GM23338 (cell line): ENCODE data around the gene IQSEC3. TPM values are rescaled to one million over a fixed set of nuclear protein-coding genes. Genes with fewer than 3 reads are reported as not detected.

Experiments
- ATAC-seq: fragments of 200-7000 bp; cut with Tn5 transposase; 3 replicates; pipeline ENCODE4 v1.9.1; 2020
- DNase-seq: peaks from one replicate; pipeline ENCODE4 v3.0.0-alpha.2; 2015; ENCODE audit warnings: low spot score
- H2AFZ ChIP-seq: fragments of 200-600 bp; sonication (generic); 2 replicates; pipeline ENCODE4 v1.8.0; 2016; ENCODE audit warnings: antibody characterized with exemption, mild to moderate bottlenecking, moderate library complexity
- H3F3A ChIP-seq: fragments of 200-600 bp; sonication (generic); replicated peaks from 2 replicates; pipeline ENCODE4 v1.8.0; 2017; ENCODE audit warnings: antibody characterized with exemption, mixed run types, low read depth
- H3K27ac ChIP-seq: fragments of 200-600 bp; sonication (generic); 2 replicates; pipeline ENCODE4 v1.6.1; 2016; ENCODE audit warnings: low read depth
- H3K27me3 ChIP-seq: fragments of 200-600 bp; sonication (generic); 2 replicates; pipeline ENCODE4 v1.8.0; 2016; ENCODE audit warnings: mild to moderate bottlenecking, mixed run types, moderate library complexity; ENCODE audit not compliant: insufficient read depth
- H3K36me3 ChIP-seq: fragments of 200-600 bp; sonication (generic); 2 replicates; pipeline ENCODE4 v1.8.0; 2016; ENCODE audit warnings: mild to moderate bottlenecking; ENCODE audit not compliant: insufficient read depth
- H3K4me1 ChIP-seq: fragments of 200-600 bp; sonication (generic); 2 replicates; pipeline ENCODE4 v1.8.0; 2016; ENCODE audit warnings: mild to moderate bottlenecking, moderate library complexity; ENCODE audit not compliant: insufficient read depth
- H3K4me2 ChIP-seq: fragments of 200-600 bp; sonication (generic); 2 replicates; pipeline ENCODE4 v1.7.1; 2017; ENCODE audit warnings: mixed run types
- H3K4me3 ChIP-seq: fragments of 200-600 bp; sonication (generic); 2 replicates; pipeline ENCODE4 v1.6.1; 2016; ENCODE audit warnings: mixed run types
- H3K79me2 ChIP-seq: fragments of 200-600 bp; sonication (generic); replicated peaks from 2 replicates; pipeline ENCODE4 v1.8.0; 2017; ENCODE audit warnings: mild to moderate bottlenecking; ENCODE audit not compliant: insufficient read depth
- H3K9me2 ChIP-seq: fragments of 200-600 bp; sonication (generic); 2 replicates; pipeline ENCODE4 v1.8.0; 2017; ENCODE audit not compliant: insufficient read depth
- H4K20me1 ChIP-seq: fragments of 200-600 bp; sonication (generic); replicated peaks from 2 replicates; pipeline ENCODE4 v1.8.0; 2017; ENCODE audit warnings: mild to moderate bottlenecking; ENCODE audit not compliant: insufficient read depth
- H3K27ac Mint-ChIP-seq: 2 replicates; pipeline ENCODE4 v1.8.0; 2020; ENCODE audit warnings: inconsistent platforms, mild to moderate bottlenecking, moderate library complexity, mixed read lengths
- H3K27me3 Mint-ChIP-seq: 3 replicates; pipeline ENCODE4 v1.8.0; 2022; ENCODE audit warnings: low read depth, mild to moderate bottlenecking, moderate library complexity, mixed read lengths, inconsistent platforms; ENCODE audit not compliant: insufficient read depth, poor library complexity
- H3K36me3 Mint-ChIP-seq: 3 replicates; pipeline ENCODE4 v1.8.0; 2021; ENCODE audit warnings: low read depth, mild to moderate bottlenecking, inconsistent platforms, moderate library complexity, mixed read lengths
- H3K4me1 Mint-ChIP-seq: 3 replicates; pipeline ENCODE4 v1.8.0; 2020; ENCODE audit warnings: mild to moderate bottlenecking, inconsistent platforms, mixed read lengths
- H3K4me3 Mint-ChIP-seq: 3 replicates; pipeline ENCODE4 v1.8.0; 2021; ENCODE audit warnings: moderate library complexity, mild to moderate bottlenecking, inconsistent platforms, mixed read lengths
- H3K9me3 Mint-ChIP-seq: 3 replicates; pipeline ENCODE4 v1.8.0; 2020; ENCODE audit warnings: moderate library complexity, mild to moderate bottlenecking, inconsistent platforms, mixed read lengths
- CREB1 ChIP-seq: fragments of 250-450 bp; sonication (Bioruptor Pico); IDR thresholded peaks from 2 replicates; pipeline ENCODE4 v1.5.0; 2020; ENCODE audit warnings: low read depth, mild to moderate bottlenecking, moderate library complexity
- CTCF ChIP-seq, 2 experiments: fragments of 200-600 bp in 1 of 2; sonication (generic) in 1 of 2; conservative IDR thresholded peaks; 2 replicates each; pipeline versions ENCODE4 v1.5.1 to v1.6.1; 2016 to 2017; ENCODE audit warnings: antibody characterized with exemption in 2 of 2, low read depth in 2 of 2, mild to moderate bottlenecking in 2 of 2, moderate library complexity in 1 of 2
- EZH2phosphoT487 ChIP-seq: fragments of 200-600 bp; sonication (generic); IDR thresholded peaks from one replicate; pipeline ENCODE4 v1.8.1; 2018; ENCODE audit warnings: antibody characterized with exemption; ENCODE audit not compliant: unreplicated experiment
- NANOG ChIP-seq: IDR thresholded peaks from 2 replicates; pipeline ENCODE4 v1.6.1; 2016; ENCODE audit warnings: antibody characterized with exemption, borderline replicate concordance
- POLR2AphosphoS5 ChIP-seq: IDR thresholded peaks from 2 replicates; pipeline ENCODE4 v1.6.1; 2016; ENCODE audit warnings: antibody characterized with exemption, low read depth
- STAT1 ChIP-seq: IDR thresholded peaks from one replicate; pipeline ENCODE4 v1.6.1; 2016; ENCODE audit warnings: antibody characterized with exemption; ENCODE audit not compliant: unreplicated experiment
- ZNF114 ChIP-seq: fragments of 250-450 bp; sonication (Bioruptor Pico); IDR thresholded peaks from 2 replicates; pipeline ENCODE4 v1.5.0; 2020; ENCODE audit warnings: mild to moderate bottlenecking, moderate library complexity
- ZNF331 ChIP-seq: fragments of 250-450 bp; sonication (Bioruptor Pico); IDR thresholded peaks from 2 replicates; pipeline ENCODE4 v1.5.0; 2020; ENCODE audit warnings: low read depth, mild to moderate bottlenecking, moderate library complexity
- ZNF462 ChIP-seq: fragments of 250-450 bp; sonication (Bioruptor Pico); IDR thresholded peaks from 2 replicates; pipeline ENCODE4 v1.5.0; 2020; ENCODE audit warnings: mild to moderate bottlenecking, moderate library complexity
- polyA plus RNA-seq: library from polyadenylated mRNA; unstranded; fragments of >200 nt; fragmentation: Nextera tagmentation; extraction: Ambion mirVana; gene quantifications from 2 replicates; pipeline ENCODE4 v1.2.1, GENCODE V29; 2016
- total RNA-seq: library from RNA; depleted of rRNA; stranded (reverse); fragments of >200 nt; shearing (Covaris generic); gene quantifications from 2 replicates; pipeline ENCODE4 v1.2.3, GENCODE V29; 2014

IQSEC3 gene
- total and polyA plus RNA-seq, 2 experiments from 2014 or later, result 2.1 to 3.6 TPM

- no peak for TF ChIP-seq ZNF462 (CRISPR knock-in tag)
- no peak for TF ChIP-seq STAT1
Measured at GRCh38 chr12:224330-224729, 157.8 kb downstream of the IQSEC3 start (continued).

- no peak overlapping the region for H3K27ac Mint-ChIP-seq
- H3K27me3 Mint-ChIP-seq, result peaks cover 16% of the 10 kb centered on the region
- Histone ChIP-seq H3K27ac (no peak overlapping the region), H3K9me2 (no peaks in the 10 kb centered on the region), H2AFZ (no peak overlapping the region), H3K79me2 (no peaks in the 10 kb centered on the region), H3K36me3 (no peaks in the 10 kb centered on the region), H3F3A (no peaks in the 10 kb centered on the region), H3K4me3 (no peak overlapping the region), H3K4me1 (peaks cover 8% of the 10 kb centered on the region), H4K20me1 (no peaks in the 10 kb centered on the region), H3K27me3 (no peaks in the 10 kb centered on the region), H3K4me2 (no peak overlapping the region)
- no peak overlapping the region for H3K4me3 Mint-ChIP-seq
- ATAC-seq (no peak), DNase-seq (no peak)
- H3K4me1 Mint-ChIP-seq, result peaks cover 22% of the 10 kb centered on the region
- no peaks in the 10 kb centered on the region for H3K9me3 Mint-ChIP-seq
- no peaks in the 10 kb centered on the region for H3K36me3 Mint-ChIP-seq
- TF ChIP-seq CREB1, result no peak
- no peak for TF ChIP-seq NANOG
- no peak for TF ChIP-seq ZNF114 (CRISPR knock-in tag)
- TF ChIP-seq ZNF462 (CRISPR knock-in tag), result no peak
- no peak for TF ChIP-seq STAT1
- TF ChIP-seq POLR2AphosphoS5, result no peak
- TF ChIP-seq ZNF331 (CRISPR knock-in tag), result no peak
- no peak for TF ChIP-seq CTCF (conservative IDR thresholded peaks at IDR 0.05; ENCODE audit: low read depth in 2 of 2)
- TF ChIP-seq EZH2phosphoT487, result no peak
Measured at GRCh38 chr12:225012-225411, 158.4 kb downstream of the IQSEC3 start.
